Lung (tissue), 12 donors: ENCODE results near the gene ARMC2. TPM values are rescaled to one million over a fixed set of nuclear protein-coding genes. Genes with fewer than 3 reads are reported as not detected.

Source experiments
- ATAC-seq: fragments of 200-7000 bp; cut with Tn5 transposase; one replicate; pipeline ENCODE4 v1.9.1; 2020; ENCODE audit warnings: moderate number of reproducible peaks; ENCODE audit not compliant: insufficient read depth, low FRiP score
- DNase-seq, 3 donors: peaks; one replicate each; pipeline ENCODE4 v3.0.0-alpha.2; 2013 to 2017
- H3K27ac ChIP-seq, 2 donors: one replicate each; pipeline ENCODE4 v1.5.1; 2013; ENCODE audit warnings: mild to moderate bottlenecking in 2 of 2, moderate library complexity in 2 of 2, control low read depth in 1 of 2, inconsistent platforms in 1 of 2, low read depth in 1 of 2, low read length in 1 of 2
- H3K27me3 ChIP-seq, 3 donors: one replicate each; pipeline ENCODE4 v1.5.1; 2013; ENCODE audit warnings: low read length in 2 of 3; ENCODE audit not compliant: control insufficient read depth in 3 of 3, insufficient read depth in 3 of 3
- H3K36me3 ChIP-seq, 4 donors: one replicate each; pipeline ENCODE4 v1.5.1; 2013; ENCODE audit warnings: low read length in 4 of 4, mild to moderate bottlenecking in 1 of 4, moderate library complexity in 1 of 4; ENCODE audit not compliant: control insufficient read depth in 4 of 4, insufficient read depth in 4 of 4
- H3K4me1 ChIP-seq, 5 donors: one replicate each; pipeline ENCODE4 v1.5.1; 2013; ENCODE audit warnings: low read length in 5 of 5, mild to moderate bottlenecking in 2 of 5, moderate library complexity in 1 of 5; ENCODE audit not compliant: control insufficient read depth in 5 of 5, insufficient read depth in 5 of 5
- H3K4me3 ChIP-seq: one replicate; pipeline ENCODE4 v1.5.1; 2013; ENCODE audit warnings: mild to moderate bottlenecking, control low read depth, moderate library complexity
- H3K9ac ChIP-seq, 2 donors: one replicate each; pipeline ENCODE4 v1.5.1; 2013; ENCODE audit warnings: low read length in 2 of 2, control low read depth in 1 of 2; ENCODE audit not compliant: insufficient read depth in 1 of 2
- H3K9me3 ChIP-seq, 4 donors: one replicate each; pipeline ENCODE4 v1.5.1; 2013; ENCODE audit warnings: low read length in 3 of 4, mild to moderate bottlenecking in 1 of 4, moderate library complexity in 1 of 4; ENCODE audit not compliant: control insufficient read depth in 4 of 4, insufficient read depth in 3 of 4
- CTCF ChIP-seq: IDR thresholded peaks from 2 replicates; pipeline ENCODE4 v1.5.1; 2012; ENCODE audit warnings: mild to moderate bottlenecking; ENCODE audit errors: control extremely low read depth, extremely low read depth
- WGBS, 2 donors: extraction: QIAGEN DNeasy Blood & Tissue Kit; methylation state at CpG; one replicate each; pipeline ENCODE4 v1.1.7; 2013; 5-methylcytosine and 5-hydroxymethylcytosine counted together
- polyA plus RNA-seq, 2 donors: library from polyadenylated mRNA; stranded (reverse); fragments of 200-250 nt; gene quantifications; one replicate each; pipeline ENCODE4 v1.2.1, GENCODE V29; 2013
- total RNA-seq, 2 donors: library from RNA; depleted of rRNA in 1 of 2; stranded (reverse); fragments of >200 nt in 1 of 2; gene quantifications; one replicate each; pipeline ENCODE4 v1.2.1, GENCODE V29; 2014 to 2021
- donor health status: control.
- donor health status: control.
- donor health status: Bipolar disorder and iron deficiency.
- donor health status: healthy.
- donor health status: DM: yes; HTN: yes; CAD: no.

ARMC2 gene
- total and polyA plus RNA-seq, 4 donors: 2.9 to 16.5 (median 7.4) TPM

- WGBS, 2 donors: 67 to 76% methylated on average over 9 of the region's 9 CpGs
- no peak for TF ChIP-seq CTCF
- Histone ChIP-seq H3K27me3 (no peaks in the 10 kb centered on the region), H3K4me1 (peaks cover 5 to 17% (median 7%) of the 10 kb centered on the region in 5 donors), H3K36me3 (no peaks in the 10 kb centered on the region), H3K27ac (no peak overlapping the region), H3K9me3 (no peaks in the 10 kb centered on the region), H3K9ac (peak overlapping the region in 1 of 2 donors; percentile 14), H3K4me3 (no peak overlapping the region)
- DNase-seq (peak; percentile 63 to 95 (median 90)), ATAC-seq (peak; percentile 11)
These were observed 73.5 kb downstream of the ARMC2 start for GRCh38 chr6:108921547-108922361.

- Histone ChIP-seq H3K27ac (no peak overlapping the region), H3K4me1 (peaks cover 5 to 17% (median 7%) of the 10 kb centered on the region in 5 donors)
These were observed 74.3 kb downstream of the ARMC2 start for GRCh38 chr6:108922499-108922898.

GRCh38 chr6:108927927-108928326 lies 79.7 kb downstream of the ARMC2 start:
- no peaks in the 10 kb centered on the region for H3K36me3 ChIP-seq
- H3K27me3 ChIP-seq: no peaks in the 10 kb centered on the region
- no peak for TF ChIP-seq CTCF
- 92 to 94% methylated on average over 5 of the region's 5 CpGs for WGBS, 2 donors
- no peak for DNase-seq
- H3K9me3 ChIP-seq: no peaks in the 10 kb centered on the region
- H3K9ac ChIP-seq: no peak overlapping the region
- no peak overlapping the region for H3K27ac ChIP-seq
- no peak for ATAC-seq
- H3K4me3 ChIP-seq: no peak overlapping the region
- peaks cover 0 to 4% (median 0%) of the 10 kb centered on the region in 5 donors for H3K4me1 ChIP-seq

More at GRCh38 chr6:108922499-108922898, 74.3 kb downstream of the ARMC2 start:
- Histone ChIP-seq H3K27me3 (no peaks in the 10 kb centered on the region), H3K4me3 (no peak overlapping the region), H3K9ac (no peak overlapping the region), H3K36me3 (no peaks in the 10 kb centered on the region), H3K9me3 (no peaks in the 10 kb centered on the region)
- no peak for TF ChIP-seq CTCF
- ATAC-seq (no peak), DNase-seq (no peak)
